Stimulated activated CD4-positive, alpha-beta T cell treated with anti-CD3 and anti-CD28 coated beads, Interleukin-12 subunit alpha, Interleukin-12 subunit beta, amount 100 ng/mL, for 4 hours (primary cell): ENCODE measurements around the gene ETV7.
"Not testable (repeated sequence)": the region's sequence is repeated elsewhere in the genome, so short reads cannot be mapped to it uniquely, and the experiment has no call there.

ENCODE experiments used
- DNase-seq: peaks from one replicate; pipeline ENCODE4 v3.0.0-alpha.2; 2020

The ETV7 gene

DNA sequence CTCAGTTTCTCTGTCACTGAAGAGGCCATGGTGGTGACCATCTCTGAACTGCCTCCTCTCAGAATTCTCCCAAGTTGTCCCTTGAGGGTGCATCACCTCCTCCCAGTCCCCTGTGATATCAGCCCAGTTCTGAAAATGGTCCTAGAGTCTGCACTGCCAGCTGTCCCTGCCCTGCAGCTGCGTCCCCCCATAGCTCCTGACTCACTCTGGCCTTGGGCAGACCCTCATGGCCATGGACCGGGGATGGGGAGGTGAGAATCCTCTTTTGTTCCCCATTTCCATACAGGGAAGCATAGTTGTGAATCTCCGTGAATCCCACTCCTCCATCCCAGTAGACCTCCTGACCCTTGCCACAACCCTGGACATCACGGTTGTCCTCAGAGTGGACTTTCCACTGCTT is 4.5 kb downstream of the ETV7 start:
- no peak for DNase-seq

DNA sequence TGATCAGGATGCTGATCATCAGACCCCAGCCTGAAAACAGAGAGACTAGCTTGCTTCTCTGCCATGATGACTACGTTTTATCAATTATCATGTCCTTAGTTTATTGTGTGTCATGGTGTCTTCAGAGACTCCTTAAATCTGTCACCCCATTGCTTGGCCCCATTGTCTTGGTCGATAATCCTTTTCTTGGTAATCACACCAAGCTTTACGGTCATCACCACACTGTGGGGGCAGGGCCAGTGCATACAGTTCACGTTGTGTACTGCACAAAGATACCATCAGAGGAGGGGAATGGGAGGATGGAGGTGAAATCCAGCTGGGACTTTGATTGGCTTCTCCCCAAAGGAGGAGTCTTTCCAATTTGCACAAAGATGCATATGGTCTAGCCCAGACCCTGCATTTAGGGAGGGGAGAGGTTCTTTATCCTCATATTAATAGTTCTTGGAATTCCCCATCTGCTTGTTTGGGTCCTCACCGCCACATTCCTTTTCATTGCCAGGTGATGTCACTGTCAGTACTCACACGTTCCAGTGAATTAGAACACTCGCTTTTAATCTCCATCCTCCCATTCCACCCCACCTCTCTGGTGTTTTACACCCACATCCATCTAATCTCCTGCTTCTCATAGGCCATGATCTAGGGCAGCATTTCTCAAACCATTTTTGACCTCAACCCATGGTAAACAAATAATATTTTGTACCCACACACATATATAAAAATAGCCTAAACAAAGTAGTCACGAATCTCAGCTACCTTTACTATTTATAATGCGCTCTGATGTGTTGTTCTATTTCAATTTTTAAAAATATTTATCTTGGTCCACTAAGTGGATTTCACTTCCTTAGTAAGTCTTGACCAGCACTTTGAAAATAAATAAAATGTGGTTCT is 5.7 kb downstream of the ETV7 start:
- DNase-seq: no peak

DNA sequence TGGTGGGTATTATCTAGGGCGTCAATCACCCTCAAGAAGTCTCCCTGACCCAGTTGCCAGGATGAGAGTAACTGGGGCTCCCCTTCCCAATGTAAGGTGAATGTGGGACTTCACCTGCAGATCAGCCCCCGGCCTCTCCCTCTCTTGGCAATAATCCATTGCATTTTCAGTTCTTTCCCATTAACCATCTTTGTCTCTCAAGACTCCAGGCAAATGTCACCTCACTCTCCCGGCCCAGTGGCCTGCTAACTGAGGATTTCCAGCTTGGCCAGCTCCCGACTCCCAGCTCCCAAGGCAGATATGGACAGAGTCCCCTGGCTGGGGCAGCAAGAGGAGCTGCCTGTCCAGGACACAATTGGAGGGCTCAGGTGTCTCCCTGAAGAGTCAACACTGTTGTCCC is 7.3 kb downstream of the ETV7 start:
- DNase-seq: no peak

DNA sequence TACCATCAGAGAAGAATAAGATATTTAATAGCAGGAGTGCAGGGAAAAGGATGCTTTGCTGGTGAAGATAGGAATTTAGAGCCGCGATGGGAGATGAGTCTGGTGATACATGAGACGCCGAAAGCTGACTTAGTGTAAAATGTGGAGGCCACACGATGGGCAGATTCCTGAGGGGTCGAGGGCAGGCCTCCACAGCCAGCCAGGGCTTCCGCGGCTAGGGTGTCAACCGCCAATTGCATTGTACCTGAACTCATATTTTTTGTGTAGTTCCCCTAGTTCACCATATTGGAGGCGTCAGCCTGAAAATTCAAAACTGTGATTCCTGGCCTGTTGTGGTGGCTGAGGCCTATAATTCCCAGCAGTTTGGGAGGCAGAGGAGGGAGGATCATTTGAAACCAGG is 8.5 kb downstream of the ETV7 start:
- no peak for DNase-seq

DNA sequence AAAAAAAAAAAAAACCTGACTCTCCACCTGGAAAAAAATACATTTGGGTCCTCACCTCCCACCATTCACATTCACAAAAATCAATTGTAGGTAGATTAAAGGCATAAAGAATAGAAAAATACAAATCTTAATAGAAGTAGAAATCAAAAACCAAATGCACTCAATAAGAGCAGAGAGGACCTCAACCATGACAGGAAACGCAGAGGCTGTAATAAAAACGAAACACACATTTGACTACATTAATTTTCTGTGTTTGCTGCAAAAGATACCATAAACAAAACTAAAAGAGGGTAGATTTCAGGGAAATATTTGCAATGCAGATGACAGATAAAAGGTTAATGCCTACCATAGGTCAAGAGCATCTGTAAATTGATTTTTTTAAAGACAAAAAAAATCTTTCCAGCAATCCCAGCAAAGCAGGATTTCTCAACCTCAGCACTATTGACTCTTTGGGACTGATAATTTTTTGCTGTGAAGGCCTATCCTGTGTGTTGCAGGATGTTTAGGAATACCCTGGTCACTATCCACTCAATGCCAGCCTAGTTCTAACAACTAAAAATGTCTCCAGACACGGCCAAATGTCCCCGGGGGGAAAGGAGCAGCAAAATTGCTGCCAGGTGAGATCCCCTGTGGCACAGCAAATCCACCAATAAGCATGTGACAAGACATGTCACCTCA is 9.1 kb downstream of the ETV7 start:
- DNase-seq: no peak

DNA sequence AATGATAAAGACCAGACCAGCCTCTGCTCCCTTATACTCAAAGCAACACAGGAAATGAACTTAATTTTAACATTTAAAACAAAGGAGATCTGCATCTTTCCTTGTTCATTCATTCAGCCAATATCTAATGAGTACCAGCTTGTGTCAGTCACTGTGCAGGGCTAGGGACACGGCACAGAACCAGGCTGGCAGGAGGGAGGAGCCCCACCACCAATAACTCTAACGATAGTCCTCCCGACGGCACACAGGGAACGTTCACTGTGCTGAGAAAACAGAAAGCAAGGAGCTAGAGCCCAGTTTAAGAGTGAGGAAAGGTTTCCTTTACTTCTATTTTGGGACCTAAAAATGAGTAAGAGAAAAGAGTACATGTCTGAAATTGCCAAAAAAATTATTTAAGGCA is 9.9 kb downstream of the ETV7 start:
- no peak for DNase-seq

DNA sequence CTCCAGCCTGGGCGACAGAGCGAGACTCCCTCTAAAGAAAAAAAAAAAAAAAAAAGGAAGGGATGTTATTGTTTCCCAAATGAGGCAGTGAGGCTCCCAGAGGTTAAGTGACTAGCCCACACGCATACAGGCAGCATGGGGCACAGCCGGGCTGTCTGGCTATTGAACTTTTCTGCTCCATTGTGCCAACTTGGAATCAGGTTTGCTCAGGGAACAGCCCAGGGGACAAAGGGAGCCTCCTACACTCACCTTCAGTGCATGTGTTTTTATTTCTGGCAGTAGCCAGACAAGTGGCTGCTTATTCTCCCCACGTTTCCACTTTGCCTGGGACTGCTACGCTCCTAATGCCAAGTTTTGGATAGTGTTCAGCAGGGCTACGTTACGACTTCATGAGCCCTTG is 10.7 kb downstream of the ETV7 start:
- DNase-seq: no peak

DNA sequence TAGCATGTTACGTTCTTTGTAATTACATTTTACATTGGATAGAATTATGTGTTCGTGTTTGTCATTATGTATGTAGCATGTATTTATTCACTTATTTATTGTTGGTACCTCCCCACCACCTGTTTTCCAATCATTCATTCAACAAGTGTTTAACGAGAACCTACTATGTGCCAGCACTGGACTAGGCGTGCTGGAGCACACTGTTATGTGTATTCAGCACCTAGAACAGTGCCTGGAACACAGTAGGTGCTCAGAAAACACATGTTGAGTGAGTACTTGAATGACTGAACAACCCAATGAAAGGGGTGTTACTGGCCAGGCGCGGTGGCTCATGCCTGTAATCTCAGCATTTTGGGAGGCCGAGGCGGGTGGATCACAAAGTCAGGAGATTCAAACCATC is 11.3 kb downstream of the ETV7 start:
- no peak for DNase-seq

DNA sequence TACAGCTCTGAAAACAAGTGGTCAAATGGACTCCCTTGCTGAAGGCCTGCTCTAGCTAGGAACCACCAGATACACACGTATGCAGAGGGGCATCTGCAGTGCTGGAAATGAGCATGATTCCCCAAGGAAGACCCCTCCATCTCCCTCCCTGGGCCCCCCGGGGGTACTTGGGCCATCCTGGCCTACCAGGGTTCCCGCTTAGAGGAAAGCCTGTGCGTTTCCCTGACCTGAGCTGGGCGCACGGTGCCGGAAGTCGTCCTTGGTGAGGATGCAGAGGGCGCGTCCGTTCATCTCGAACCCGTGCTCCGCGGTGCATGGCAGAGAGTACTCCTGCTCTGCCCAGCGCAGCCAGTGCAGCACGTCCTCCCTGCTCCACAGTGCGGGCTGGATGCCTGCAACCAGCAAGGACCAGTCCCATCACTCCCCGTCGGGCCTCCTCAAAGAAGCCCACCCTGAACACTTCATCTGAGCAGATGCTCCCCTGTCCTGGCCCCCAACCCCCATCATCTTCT is 11.8 kb downstream of the ETV7 start:
- no peak for DNase-seq

DNA sequence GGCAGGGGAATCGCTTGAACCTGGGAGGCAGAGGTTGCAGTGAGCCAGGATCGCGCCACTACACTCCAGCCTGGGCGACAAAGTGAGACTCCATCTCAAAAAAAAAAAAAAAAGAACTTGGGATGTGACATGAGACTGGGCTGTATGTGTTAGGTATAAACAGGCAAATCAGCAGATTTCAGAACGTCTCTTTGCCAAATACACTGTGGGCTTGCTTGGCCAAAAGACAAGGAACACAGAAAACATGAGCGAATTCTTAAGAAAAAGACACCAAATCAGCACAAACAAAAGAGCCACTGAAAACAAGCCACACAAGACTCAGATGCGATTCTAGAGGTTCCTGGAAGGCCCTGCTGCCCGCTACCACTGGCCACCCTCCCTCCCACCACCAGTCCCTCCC is 12.5 kb downstream of the ETV7 start:
- no peak for DNase-seq

DNA sequence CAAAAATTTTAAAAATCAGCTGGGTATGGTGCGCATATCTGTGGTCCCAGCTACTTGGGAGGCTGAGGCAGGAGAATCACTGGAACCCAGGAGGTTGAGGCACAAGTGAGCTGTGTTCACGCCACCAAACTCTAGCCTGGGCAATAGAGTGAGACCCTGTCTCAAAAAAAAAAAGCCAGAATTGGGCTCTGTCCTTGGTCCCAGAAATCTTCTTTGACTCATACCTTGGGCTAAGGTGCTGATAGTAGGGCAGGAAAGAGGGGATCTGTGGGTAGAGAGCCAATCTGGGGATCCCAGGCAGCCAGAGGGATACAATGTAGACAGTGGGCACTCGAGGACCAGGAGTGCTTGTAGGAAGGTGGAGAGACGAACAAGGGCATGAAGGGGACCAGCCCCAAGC is 13.3 kb downstream of the ETV7 start:
- no peak for DNase-seq

DNA sequence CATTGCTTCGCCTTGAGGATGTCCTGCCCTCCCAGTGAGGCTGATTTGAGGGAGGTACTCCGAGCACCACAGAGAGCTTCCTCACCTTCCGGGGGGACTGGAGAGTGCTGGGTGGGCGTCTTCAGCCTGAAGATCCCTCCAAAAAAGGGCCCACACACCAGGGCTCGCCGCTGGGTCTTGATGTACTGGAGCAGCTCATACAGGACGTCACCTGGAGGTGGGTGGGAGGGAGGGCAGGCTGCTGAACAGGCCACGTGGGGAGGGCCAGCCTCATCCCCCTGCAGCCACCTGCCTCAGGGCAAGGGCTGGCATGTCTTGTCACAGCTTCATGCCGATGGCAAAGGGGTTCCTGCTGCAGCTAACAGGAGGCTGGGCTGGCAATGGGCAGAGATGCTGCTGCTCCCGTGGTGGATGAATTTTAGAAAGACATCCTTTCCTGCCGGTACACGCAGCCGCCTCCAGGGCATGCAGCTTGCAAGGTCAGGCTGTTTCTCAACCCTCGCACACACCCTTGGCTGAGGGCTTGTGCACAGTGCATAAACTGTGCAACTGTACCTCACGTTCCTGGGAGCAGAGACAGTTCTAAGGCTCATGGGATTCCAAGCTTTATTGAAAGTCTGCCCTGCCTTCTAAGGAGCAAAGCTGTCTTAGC is 14.0 kb downstream of the ETV7 start:
- DNase-seq: no peak

DNA sequence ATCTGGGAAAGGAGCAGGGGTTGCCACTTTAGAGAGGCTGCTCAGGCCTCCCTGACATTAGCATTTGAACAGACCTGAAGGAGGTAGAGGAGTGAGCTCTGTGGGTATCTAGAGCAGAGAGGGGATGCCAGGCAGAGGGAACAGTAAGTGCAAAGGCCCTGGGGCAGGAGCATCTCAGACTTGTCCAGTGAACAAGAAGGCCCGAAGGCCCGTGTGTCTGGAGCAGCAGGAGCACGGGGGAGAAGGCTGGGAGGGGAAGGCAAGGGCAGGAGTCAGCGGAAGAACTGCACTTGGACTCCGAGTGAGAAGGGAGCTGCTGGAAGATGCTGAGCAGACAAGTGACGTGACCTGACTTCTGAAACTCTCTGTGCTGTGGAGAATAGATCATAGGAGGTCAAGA is 15.4 kb downstream of the ETV7 start:
- no peak for DNase-seq

DNA sequence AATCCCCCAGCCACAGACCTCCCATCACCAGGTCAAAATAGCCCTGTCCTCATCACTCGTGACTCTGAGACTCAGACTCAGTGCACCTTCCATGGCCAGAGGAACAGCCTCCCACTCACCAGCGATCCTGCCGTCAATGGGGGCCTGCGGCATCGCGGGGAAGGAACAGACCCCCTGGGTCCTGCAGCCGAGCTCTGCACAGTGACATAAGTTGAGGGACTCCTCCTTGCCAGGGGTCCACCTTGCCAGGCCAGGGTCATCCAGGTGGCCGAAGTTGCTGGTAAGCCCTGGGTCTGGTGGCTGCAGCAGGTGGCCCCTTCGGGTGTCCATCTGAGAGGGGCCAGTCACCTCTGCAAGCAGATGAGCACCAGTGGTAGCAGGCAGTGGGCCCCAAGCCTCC is 16.3 kb downstream of the ETV7 start:
- DNase-seq: no peak

DNA sequence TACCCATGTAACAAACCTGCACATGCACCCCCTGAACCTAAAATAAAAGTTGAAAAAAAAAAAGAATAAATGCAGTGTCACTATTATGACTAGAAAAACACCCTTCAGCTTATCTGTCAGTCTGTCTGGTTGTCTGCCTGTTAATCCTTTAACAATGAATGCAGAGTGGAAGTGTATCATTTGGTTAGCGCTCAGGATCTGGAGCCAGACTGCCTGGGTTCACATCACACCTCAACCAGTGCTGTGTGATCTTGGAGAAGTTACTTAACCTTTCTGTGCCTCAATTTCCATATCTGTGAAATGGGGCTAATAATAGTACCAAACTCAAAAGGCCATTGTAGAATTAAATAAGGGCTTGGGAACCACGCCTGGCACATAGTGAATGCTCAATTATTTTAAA is 16.8 kb downstream of the ETV7 start:
- DNase-seq: no peak

DNA sequence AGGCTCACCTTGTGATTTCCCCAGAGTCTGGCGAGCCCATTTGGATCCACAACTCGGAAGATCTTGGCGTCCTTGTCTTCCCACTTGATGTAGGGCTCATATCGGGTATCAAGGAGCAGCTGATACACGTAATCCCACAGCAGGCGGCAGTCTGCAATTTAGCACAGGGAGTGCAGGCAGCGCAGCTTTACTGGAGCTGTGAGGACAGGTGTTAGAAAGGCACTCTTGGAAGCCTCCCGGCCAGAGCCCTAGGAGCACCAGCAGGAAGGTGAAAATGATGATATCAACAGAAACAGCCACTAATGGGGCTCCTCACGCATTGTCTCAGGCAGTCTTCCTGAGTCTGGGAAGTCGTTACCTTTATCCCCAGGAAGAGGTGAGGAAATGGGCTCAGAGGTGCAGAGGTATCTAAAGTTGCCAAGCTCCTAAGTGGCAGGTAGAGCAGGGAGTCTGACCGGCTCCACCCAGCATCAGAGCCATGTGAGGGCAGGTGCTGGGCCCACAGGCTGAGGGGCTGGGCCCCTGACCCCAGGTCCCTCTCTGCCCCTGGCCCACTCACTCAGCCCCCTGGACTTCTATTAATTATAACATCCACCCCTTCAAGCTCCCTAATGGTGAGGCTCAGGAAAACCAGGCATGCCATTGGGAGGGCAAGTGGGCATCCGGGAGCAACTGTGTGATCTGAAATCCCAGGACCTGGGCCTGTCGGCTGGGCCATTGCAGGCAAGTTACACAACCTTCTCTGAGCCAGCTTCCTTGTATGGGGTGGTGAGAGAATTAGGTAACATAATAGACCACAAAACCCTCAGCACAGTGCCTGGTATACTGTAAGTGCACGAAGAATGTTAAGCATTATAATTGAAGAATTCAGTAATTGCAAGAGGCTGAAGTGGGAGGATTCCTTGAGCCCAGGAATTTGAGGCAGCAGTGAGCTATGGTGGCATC is 18.3 kb downstream of the ETV7 start:
- no peak for DNase-seq

DNA sequence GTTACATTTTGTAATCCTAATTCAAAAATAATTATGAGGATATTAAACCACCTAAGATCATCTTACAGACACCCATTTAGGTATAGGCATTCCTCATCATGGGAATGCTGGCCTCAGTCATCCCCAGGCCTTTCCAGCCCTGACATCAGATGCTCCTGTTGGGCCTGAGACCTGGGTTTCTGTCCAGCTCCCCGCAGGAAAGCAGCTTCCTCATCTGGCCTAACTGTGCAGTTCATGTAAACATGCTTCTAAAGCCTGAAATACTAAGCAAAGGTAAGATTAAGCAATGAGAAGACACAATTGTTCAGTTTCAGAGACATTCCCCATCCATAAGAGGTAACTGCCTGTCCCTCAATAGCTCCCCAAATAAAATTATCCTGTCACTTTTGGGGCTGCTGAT is 19.0 kb downstream of the ETV7 start:
- no peak for DNase-seq

DNA sequence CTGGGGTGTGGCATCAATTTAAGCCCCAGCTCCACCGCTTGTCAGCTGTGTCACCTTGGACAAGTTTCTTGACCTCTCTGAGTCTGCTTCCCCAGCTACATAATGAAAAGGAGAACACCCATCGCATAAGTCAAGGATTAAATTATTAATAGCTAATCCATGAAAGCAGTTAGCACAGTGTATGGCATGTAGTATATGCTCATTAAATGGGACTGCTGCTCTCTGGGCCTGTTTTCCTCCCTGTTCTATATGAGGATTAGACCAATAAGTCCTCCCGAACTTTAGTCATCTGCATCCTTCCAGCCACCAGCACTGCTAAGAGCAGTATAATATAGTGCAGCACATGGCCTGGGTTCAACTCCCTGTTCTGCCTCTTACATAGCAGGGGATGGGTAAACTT is 19.7 kb downstream of the ETV7 start:
- no peak for DNase-seq

DNA sequence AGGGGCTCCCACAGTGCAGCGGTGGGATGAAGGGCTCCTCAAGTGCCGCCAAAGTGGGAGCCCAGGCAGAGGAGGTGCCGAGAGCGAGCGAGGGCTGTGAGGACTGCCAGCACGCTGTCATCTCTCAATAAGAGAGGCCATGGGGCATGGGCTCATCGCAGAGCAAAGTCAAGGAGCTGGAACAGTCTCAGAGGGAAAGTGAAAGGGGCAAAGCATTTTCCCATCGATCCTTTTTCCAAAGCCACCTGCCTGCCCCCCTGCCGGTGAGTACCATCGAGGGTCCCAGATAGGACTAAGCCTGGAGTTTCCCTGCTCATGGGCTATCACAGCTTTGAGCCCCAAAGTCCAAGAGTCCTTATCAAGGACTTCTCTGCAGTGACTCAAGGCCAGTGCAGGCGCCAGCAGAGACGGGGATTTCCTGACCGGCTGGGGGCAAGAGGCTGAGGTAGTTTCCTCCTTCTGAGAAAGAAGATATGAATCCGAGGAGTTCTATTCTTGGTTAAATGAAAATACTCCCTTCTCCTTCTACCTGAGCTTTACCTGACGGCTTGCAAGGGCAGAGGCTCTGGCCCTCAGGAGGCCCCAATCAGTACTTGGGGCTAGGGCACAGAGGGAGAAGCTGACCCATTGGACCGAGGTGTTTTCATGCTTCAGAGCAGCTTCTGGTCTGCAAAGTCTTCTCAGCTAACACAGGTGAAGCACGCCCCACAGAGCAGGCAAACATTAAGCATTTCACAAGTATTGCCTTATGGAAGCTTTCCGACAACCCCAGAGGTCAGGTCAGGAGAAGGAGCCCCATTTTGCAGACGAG is 22.6 kb downstream of the ETV7 start:
- DNase-seq: no peak

DNA sequence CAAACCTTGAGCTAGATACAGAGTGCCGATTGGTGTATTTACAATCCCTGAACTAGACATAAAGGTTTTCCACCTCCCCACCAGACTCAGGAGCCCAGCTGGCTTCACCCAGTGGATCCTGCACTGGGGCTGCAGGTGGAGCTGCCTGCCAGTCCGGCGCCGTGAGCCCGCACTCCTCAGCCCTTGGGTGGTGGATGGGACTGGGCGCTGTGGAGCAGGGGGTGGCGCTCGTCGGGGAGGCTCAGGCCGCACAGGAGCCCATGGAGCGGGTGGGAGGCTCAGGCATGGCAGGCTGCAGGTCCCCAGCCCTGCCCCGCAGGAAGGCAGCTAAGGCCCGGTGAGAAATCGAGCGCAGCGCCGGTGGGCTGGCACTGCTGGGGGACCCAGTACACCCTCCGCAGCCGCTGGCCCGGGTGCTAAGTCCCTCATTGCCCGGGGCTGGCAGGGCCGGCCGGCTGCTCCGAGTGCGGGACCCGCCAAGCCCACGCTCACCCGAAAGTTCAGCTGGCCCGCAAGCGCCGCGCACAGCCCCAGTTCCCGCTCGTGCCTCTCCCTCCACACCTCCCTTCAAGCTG is 23.3 kb downstream of the ETV7 start:
- not testable (repeated sequence) for DNase-seq

DNA sequence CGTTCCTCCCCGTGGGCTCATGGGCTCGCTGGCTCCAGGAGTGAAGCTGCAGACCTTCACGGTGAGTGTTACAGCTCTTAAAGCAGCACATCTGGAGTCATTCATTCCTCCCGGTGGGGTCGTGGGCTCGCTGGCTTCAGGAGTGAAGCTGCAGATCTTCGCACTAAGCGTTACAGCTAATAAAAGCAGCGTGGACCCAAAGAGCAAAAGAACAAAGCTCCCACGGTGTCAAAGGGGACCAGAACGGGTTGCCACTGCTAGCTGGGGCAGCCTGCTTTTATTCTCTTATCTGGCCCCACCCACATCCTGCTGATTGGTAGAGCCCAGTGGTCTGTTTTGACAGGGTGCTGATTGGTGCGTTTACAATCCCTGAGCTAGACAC is 24.1 kb downstream of the ETV7 start:
- not testable (repeated sequence) for DNase-seq
